Ovary (tissue), 3 donors: Measurements from ENCODE around the gene KIF16B.

Experiments used
- CTCF ChIP-seq, 3 donors: fragments of 450-650 bp in 2 of 3; fragments of 200-600 bp in 1 of 3; IDR thresholded peaks; one replicate each; pipeline versions ENCODE4 v1.5.1 to v1.8.0; 2016 to 2022; ENCODE audit warnings: antibody characterized with exemption in 3 of 3, mild to moderate bottlenecking in 1 of 3
- POLR2A ChIP-seq: fragments of 450-650 bp; IDR thresholded peaks from one replicate; pipeline ENCODE4 v1.6.1; 2017; ENCODE audit warnings: antibody characterized with exemption, mild to moderate bottlenecking, moderate library complexity
- donor health status: DM: no; HTN: no; CAD: no.

- no peak for TF ChIP-seq CTCF (IDR thresholded peaks at IDR 0.05)
- no peak for TF ChIP-seq POLR2A
Observed at GRCh38 chr20:16283307-16283706, 289.9 kb downstream of the KIF16B start.
